Esophagus squamous epithelium (tissue), 5 donors: Measurements from ENCODE around the gene JARID2. TPM values are rescaled to one million over a fixed set of nuclear protein-coding genes. Genes with fewer than 3 reads are reported as not detected.

Experiments
- DNase-seq: peaks from one replicate; lab custom pipeline; 2025; lab: John Stamatoyannopoulos, UW
- H3K27ac ChIP-seq, 4 donors: fragments of 200-600 bp; sonication (generic); one replicate each; pipeline ENCODE4 v1.5.1; 2016 to 2019; ENCODE audit warnings: mild to moderate bottlenecking in 1 of 4
- H3K27me3 ChIP-seq, 4 donors: fragments of 200-600 bp; sonication (generic); 1 replicate in 3 of 4; 2 replicates in 1 of 4; pipeline versions ENCODE4 v1.5.1 to v1.6.0; 2017 to 2021; ENCODE audit warnings: antibody characterized with exemption in 1 of 4
- H3K36me3 ChIP-seq, 3 donors: fragments of 200-600 bp; sonication (generic); one replicate each; pipeline ENCODE4 v1.5.1; 2016 to 2019
- H3K4me1 ChIP-seq, 3 donors: fragments of 200-600 bp; sonication (generic); one replicate each; pipeline ENCODE4 v1.5.1; 2017 to 2019
- H3K4me3 ChIP-seq, 4 donors: fragments of 200-600 bp; sonication (generic); 1 replicate in 3 of 4; 2 replicates in 1 of 4; pipeline ENCODE4 v1.5.1; 2016 to 2019; ENCODE audit warnings: mild to moderate bottlenecking in 2 of 4, moderate library complexity in 1 of 4
- H3K9me3 ChIP-seq, 3 donors: fragments of 200-600 bp; sonication (generic); one replicate each; pipeline ENCODE4 v1.5.1; 2016 to 2019
- CTCF ChIP-seq, 6 experiments: fragments of 450-650 bp in 4 of 6; fragments of 200-600 bp in 2 of 6; sonication (generic) in 2 of 6; IDR thresholded peaks; one replicate each; pipeline ENCODE4 v1.5.1; 2016 to 2019; ENCODE audit warnings: antibody characterized with exemption in 6 of 6, mild to moderate bottlenecking in 4 of 6, moderate library complexity in 4 of 6
- POLR2A ChIP-seq, 4 donors: fragments of 450-650 bp; IDR thresholded peaks; one replicate each; pipeline ENCODE4 v1.6.1; 2017; ENCODE audit warnings: antibody characterized with exemption in 4 of 4, mild to moderate bottlenecking in 4 of 4, moderate library complexity in 3 of 4
- WGBS, 2 donors: methylation state at CpG; one replicate each; pipeline ENCODE4 v1.1.5; 2018; 5-methylcytosine and 5-hydroxymethylcytosine counted together
- intact Hi-C: fragments of 100-400 bp; cut with DNase I; formaldehyde crosslinking; loops from one replicate; pipeline ENCODE4 v1.15.0; 2022
- total RNA-seq, 4 donors: library from RNA; depleted of rRNA; stranded (reverse); fragments of >200 nt; gene quantifications; one replicate each; pipeline ENCODE4 v1.1.0, GENCODE V29; 2016
- donor health status: DM: yes; HTN: yes; CAD: no.

JARID2 gene
- total RNA-seq, 4 donors from 2014 or later: 13.3 to 19.6 (median 16.3) TPM

GRCh38 chr6:15515660-15516375, 269.9 kb downstream of the JARID2 start:
- no peak for DNase-seq
- Histone ChIP-seq H3K27me3 (no peaks in the 10 kb centered on the region), H3K27ac (no peak overlapping the region), H3K4me1 (no peaks in the 10 kb centered on the region), H3K9me3 (no peaks in the 10 kb centered on the region), H3K36me3 (peaks cover 29 to 99% (median 29%) of the 10 kb centered on the region in 3 donors), H3K4me3 (no peak overlapping the region)
- WGBS, 2 donors: 79 to 81% methylated on average over 18 of the region's 18 CpGs
- no peak for TF ChIP-seq POLR2A (IDR thresholded peaks at IDR 0.05)
- no peak for TF ChIP-seq CTCF (IDR thresholded peaks at IDR 0.05)
- intact Hi-C loops: loop anchor here (10.0 kb wide), 1 partner anchor 99 kb away; no protein-coding TSS in a partner anchor

GRCh38 chr6:15516378-15516777, 270.5 kb downstream of the JARID2 start:
- Histone ChIP-seq H3K4me3 (no peak overlapping the region), H3K27me3 (no peaks in the 10 kb centered on the region), H3K27ac (no peak overlapping the region), H3K9me3 (no peaks in the 10 kb centered on the region), H3K4me1 (no peaks in the 10 kb centered on the region), H3K36me3 (peaks cover 29 to 98% (median 29%) of the 10 kb centered on the region in 3 donors)
- no peak for DNase-seq
- no peak for TF ChIP-seq CTCF (IDR thresholded peaks at IDR 0.05)
- TF ChIP-seq POLR2A (IDR thresholded peaks at IDR 0.05): no peak
- intact Hi-C loops: loop anchor here (10.0 kb wide), 1 partner anchor 98 kb away; no protein-coding TSS in a partner anchor
- 95 to 97% methylated on average over 4 to 8 of the region's 13 CpGs for WGBS, 2 donors

GRCh38 chr6:15516923-15517560, 271.2 kb downstream of the JARID2 start:
- 86 to 93% methylated on average over 12 to 17 of the region's 29 CpGs for WGBS, 2 donors

GRCh38 chr6:15517600-15517999, 271.7 kb downstream of the JARID2 start:
- WGBS, 2 donors: 100% methylated on average over 1 of the region's 11 CpGs; no CpG with 5 or more reads in 1 of the 2 donors
- peaks cover 23 to 98% (median 29%) of the 10 kb centered on the region in 3 donors for H3K36me3 ChIP-seq

More at GRCh38 chr6:15516923-15517560, 271.2 kb downstream of the JARID2 start:
- Histone ChIP-seq H3K27ac (no peak overlapping the region), H3K27me3 (no peaks in the 10 kb centered on the region), H3K36me3 (peaks cover 23 to 98% (median 29%) of the 10 kb centered on the region in 3 donors), H3K4me1 (peaks cover 0 to 4% (median 2%) of the 10 kb centered on the region in 3 donors), H3K9me3 (no peaks in the 10 kb centered on the region), H3K4me3 (no peak overlapping the region)
- DNase-seq: no peak
- intact Hi-C loops: loop anchor here (10.0 kb wide), 1 partner anchor 98 kb away; no protein-coding TSS in a partner anchor
- no peak for TF ChIP-seq CTCF (IDR thresholded peaks at IDR 0.05)
- TF ChIP-seq POLR2A (IDR thresholded peaks at IDR 0.05): no peak

GRCh38 chr6:15518057-15518456, 272.2 kb downstream of the JARID2 start:
- Histone ChIP-seq H3K9me3 (no peaks in the 10 kb centered on the region), H3K4me1 (peaks cover 0 to 10% (median 8%) of the 10 kb centered on the region in 3 donors), H3K27me3 (no peaks in the 10 kb centered on the region), H3K36me3 (peaks cover 23 to 98% (median 30%) of the 10 kb centered on the region in 3 donors), H3K27ac (no peak overlapping the region), H3K4me3 (no peak overlapping the region)
- DNase-seq: no peak
- TF ChIP-seq CTCF (IDR thresholded peaks at IDR 0.05): no peak
- no peak for TF ChIP-seq POLR2A (IDR thresholded peaks at IDR 0.05)
- intact Hi-C loops: loop anchor here (10.0 kb wide), 1 partner anchor 97 kb away; no protein-coding TSS in a partner anchor
- WGBS, 2 donors: 88 to 93% methylated on average over 9 of the region's 9 CpGs

More at GRCh38 chr6:15517600-15517999, 271.7 kb downstream of the JARID2 start:
- H3K4me1 ChIP-seq: peaks cover 0 to 10% (median 8%) of the 10 kb centered on the region in 3 donors
- H3K27me3 ChIP-seq: no peaks in the 10 kb centered on the region
- no peaks in the 10 kb centered on the region for H3K9me3 ChIP-seq
- no peak for DNase-seq
- intact Hi-C loops: loop anchor here (10.0 kb wide), 1 partner anchor 97 kb away; no protein-coding TSS in a partner anchor
- H3K4me3 ChIP-seq: no peak overlapping the region
- no peak overlapping the region for H3K27ac ChIP-seq
- no peak for TF ChIP-seq POLR2A (IDR thresholded peaks at IDR 0.05)
